Measurements from ENCODE around the gene CARNS1. TPM values are rescaled to one million over a fixed set of nuclear protein-coding genes. Genes with fewer than 3 reads are reported as not detected.
A peak's percentile ranks its signal among the peaks of the same experiment; 100 is the strongest.

Gene CARNS1
- total RNA-seq, 1 experiment from 2014 or later, result 1.3 TPM

DNA sequence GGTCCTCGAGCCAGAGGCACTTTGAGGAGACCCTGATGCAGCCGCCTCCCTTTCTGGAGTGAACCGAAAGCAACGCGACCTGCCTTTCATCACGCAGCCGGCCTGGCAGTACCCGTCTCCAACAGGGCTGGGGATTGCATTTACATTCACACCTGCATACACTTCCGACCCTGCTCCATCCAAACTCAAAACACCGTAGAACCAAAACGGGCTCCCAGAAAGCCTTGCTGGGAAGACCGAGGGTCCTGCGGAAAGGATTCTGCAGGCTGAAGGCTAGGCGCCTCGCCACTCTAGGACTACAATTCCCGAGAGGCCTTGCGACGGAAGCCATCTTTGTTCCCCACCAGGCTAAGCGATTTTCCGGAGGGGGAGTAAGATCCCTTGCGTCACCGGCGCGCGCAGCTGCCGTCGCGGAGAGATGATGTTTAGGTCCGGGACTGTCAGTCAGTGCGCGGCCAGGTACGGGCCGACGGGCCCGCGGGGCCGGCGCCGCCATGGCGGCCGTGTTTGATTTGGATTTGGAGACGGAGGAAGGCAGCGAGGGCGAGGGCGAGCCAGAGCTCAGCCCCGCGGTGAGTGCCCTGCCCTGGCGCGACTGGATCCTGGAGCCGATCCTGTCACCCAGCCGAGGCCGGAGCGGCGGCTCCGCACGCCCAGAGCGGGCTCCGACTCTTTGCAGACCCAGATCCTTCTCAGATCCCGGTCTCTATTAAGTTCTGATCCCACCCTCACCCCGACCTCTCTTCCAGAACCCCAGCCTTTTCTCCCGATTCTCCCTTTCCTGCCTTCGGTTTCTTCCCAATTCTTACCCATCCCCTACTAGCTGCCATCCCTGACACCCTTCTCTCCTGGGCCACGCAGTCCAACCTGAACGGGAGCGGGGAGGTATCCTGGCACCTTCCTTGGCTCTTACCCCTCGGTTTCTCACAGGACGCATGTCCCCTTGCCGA is 12.8 kb downstream of the CARNS1 start, which contains the start of gene RPS6KB2 (continued):
- TF ChIP-seq ZNF219 (CRISPR knock-in tag; IDR thresholded peaks at IDR 0.05; ENCODE audit: borderline replicate concordance), result no peak

DNA sequence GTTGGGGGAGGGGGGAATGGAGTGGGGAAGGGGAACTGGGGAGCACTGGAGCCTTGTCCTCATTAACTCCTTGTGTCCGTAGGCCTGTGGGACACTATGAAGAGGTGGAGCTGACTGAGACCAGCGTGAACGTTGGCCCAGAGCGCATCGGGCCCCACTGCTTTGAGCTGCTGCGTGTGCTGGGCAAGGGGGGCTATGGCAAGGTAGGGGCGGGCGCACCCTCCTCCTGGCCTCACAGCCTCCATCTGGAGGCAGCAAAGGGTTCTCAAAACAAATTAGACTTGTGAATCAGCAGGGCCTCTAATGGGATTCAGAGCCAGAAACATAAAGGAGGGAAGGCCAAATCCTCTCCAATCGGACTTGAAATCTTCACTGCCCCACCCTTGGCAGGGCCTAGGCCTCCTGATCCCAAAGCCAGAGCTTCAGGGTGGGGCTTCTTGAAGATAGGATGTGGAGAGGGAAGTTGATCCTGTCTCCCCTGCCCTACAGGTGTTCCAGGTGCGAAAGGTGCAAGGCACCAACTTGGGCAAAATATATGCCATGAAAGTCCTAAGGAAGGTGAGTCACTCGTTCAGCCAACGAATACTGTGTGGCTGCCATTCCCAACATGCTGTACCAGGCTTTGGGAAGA is 13.7 kb downstream of the CARNS1 start:
- no peaks in the 10 kb centered on the region for H3K9me3 Mint-ChIP-seq
- ChIA-PET CTCF (interaction anchor here (0.9 to 4.5 kb wide), 3 partner anchors 10 to 78 kb away, joined by 3 to 23 read pairs (median 4); partner anchors contain the start of gene PPP1CA), POLR2A (interaction anchor here (1.4 to 2.7 kb wide), 2 partner anchors 27 to 32 kb away, joined by 6 to 10 read pairs; partner anchors contain the start of gene PPP1CA)
- peaks cover 9% of the 10 kb centered on the region for H3K36me3 Mint-ChIP-seq
- H3K4me3 Mint-ChIP-seq, result peak overlapping the region; percentile 97
- H3K27me3 Mint-ChIP-seq (ENCODE audit: low read depth), result no peaks in the 10 kb centered on the region
- H3K27ac Mint-ChIP-seq, result no peak overlapping the region
- DNase-seq (ENCODE audit: low spot score) (no peak), ATAC-seq (no peak)
- no peak for TF ChIP-seq ZNF423 (CRISPR knock-in tag; IDR thresholded peaks at IDR 0.05)
- no peak for TF ChIP-seq RELA (CRISPR knock-in tag; IDR thresholded peaks at IDR 0.05; ENCODE audit: borderline replicate concordance)
- TF ChIP-seq, protein P1, sequence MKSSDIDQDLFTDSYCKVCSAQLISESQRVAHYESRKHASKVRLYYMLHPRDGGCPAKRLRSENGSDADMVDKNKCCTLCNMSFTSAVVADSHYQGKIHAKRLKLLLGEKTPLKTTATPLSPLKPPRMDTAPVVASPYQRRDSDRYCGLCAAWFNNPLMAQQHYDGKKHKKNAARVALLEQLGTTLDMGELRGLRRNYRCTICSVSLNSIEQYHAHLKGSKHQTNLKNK (CRISPR knock-in tag; IDR thresholded peaks at IDR 0.05), result no peak
- TF ChIP-seq, protein P2, sequence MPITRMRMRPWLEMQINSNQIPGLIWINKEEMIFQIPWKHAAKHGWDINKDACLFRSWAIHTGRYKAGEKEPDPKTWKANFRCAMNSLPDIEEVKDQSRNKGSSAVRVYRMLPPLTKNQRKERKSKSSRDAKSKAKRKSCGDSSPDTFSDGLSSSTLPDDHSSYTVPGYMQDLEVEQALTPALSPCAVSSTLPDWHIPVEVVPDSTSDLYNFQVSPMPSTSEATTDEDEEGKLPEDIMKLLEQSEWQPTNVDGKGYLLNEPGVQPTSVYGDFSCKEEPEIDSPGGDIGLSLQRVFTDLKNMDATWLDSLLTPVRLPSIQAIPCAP (CRISPR knock-in tag; IDR thresholded peaks at IDR 0.05), result no peak
- TF ChIP-seq OVOL2 (CRISPR knock-in tag; IDR thresholded peaks at IDR 0.05; ENCODE audit: borderline replicate concordance), result no peak
- TF ChIP-seq, protein P3, sequence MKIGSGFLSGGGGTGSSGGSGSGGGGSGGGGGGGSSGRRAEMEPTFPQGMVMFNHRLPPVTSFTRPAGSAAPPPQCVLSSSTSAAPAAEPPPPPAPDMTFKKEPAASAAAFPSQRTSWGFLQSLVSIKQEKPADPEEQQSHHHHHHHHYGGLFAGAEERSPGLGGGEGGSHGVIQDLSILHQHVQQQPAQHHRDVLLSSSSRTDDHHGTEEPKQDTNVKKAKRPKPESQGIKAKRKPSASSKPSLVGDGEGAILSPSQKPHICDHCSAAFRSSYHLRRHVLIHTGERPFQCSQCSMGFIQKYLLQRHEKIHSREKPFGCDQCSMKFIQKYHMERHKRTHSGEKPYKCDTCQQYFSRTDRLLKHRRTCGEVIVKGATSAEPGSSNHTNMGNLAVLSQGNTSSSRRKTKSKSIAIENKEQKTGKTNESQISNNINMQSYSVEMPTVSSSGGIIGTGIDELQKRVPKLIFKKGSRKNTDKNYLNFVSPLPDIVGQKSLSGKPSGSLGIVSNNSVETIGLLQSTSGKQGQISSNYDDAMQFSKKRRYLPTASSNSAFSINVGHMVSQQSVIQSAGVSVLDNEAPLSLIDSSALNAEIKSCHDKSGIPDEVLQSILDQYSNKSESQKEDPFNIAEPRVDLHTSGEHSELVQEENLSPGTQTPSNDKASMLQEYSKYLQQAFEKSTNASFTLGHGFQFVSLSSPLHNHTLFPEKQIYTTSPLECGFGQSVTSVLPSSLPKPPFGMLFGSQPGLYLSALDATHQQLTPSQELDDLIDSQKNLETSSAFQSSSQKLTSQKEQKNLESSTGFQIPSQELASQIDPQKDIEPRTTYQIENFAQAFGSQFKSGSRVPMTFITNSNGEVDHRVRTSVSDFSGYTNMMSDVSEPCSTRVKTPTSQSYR (CRISPR knock-in tag; IDR thresholded peaks at IDR 0.05), result no peak
- TF ChIP-seq, protein P4, sequence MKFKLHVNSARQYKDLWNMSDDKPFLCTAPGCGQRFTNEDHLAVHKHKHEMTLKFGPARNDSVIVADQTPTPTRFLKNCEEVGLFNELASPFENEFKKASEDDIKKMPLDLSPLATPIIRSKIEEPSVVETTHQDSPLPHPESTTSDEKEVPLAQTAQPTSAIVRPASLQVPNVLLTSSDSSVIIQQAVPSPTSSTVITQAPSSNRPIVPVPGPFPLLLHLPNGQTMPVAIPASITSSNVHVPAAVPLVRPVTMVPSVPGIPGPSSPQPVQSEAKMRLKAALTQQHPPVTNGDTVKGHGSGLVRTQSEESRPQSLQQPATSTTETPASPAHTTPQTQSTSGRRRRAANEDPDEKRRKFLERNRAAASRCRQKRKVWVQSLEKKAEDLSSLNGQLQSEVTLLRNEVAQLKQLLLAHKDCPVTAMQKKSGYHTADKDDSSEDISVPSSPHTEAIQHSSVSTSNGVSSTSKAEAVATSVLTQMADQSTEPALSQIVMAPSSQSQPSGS (CRISPR knock-in tag; IDR thresholded peaks at IDR 0.05; ENCODE audit: borderline replicate concordance, low read depth), result no peak
- no peak for TF ChIP-seq SMAD3 (CRISPR knock-in tag; IDR thresholded peaks at IDR 0.05; ENCODE audit: borderline replicate concordance)
- TF ChIP-seq SP1 (CRISPR knock-in tag; conservative IDR thresholded peaks at IDR 0.05), result no peak
- TF ChIP-seq ELF4 (CRISPR knock-in tag; IDR thresholded peaks at IDR 0.05; ENCODE audit: low read depth), result no peak
- no peak for TF ChIP-seq ZNF232 (CRISPR knock-in tag; IDR thresholded peaks at IDR 0.05)
- no peak for TF ChIP-seq ZNF219 (CRISPR knock-in tag; IDR thresholded peaks at IDR 0.05; ENCODE audit: borderline replicate concordance)
- no peak for TF ChIP-seq TEAD1 (CRISPR knock-in tag; IDR thresholded peaks at IDR 0.05)
- TF ChIP-seq, protein P5, sequence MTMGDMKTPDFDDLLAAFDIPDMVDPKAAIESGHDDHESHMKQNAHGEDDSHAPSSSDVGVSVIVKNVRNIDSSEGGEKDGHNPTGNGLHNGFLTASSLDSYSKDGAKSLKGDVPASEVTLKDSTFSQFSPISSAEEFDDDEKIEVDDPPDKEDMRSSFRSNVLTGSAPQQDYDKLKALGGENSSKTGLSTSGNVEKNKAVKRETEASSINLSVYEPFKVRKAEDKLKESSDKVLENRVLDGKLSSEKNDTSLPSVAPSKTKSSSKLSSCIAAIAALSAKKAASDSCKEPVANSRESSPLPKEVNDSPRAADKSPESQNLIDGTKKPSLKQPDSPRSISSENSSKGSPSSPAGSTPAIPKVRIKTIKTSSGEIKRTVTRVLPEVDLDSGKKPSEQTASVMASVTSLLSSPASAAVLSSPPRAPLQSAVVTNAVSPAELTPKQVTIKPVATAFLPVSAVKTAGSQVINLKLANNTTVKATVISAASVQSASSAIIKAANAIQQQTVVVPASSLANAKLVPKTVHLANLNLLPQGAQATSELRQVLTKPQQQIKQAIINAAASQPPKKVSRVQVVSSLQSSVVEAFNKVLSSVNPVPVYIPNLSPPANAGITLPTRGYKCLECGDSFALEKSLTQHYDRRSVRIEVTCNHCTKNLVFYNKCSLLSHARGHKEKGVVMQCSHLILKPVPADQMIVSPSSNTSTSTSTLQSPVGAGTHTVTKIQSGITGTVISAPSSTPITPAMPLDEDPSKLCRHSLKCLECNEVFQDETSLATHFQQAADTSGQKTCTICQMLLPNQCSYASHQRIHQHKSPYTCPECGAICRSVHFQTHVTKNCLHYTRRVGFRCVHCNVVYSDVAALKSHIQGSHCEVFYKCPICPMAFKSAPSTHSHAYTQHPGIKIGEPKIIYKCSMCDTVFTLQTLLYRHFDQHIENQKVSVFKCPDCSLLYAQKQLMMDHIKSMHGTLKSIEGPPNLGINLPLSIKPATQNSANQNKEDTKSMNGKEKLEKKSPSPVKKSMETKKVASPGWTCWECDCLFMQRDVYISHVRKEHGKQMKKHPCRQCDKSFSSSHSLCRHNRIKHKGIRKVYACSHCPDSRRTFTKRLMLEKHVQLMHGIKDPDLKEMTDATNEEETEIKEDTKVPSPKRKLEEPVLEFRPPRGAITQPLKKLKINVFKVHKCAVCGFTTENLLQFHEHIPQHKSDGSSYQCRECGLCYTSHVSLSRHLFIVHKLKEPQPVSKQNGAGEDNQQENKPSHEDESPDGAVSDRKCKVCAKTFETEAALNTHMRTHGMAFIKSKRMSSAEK (CRISPR knock-in tag; IDR thresholded peaks at IDR 0.05; ENCODE audit: borderline replicate concordance), result no peak
- peaks cover 4% of the 10 kb centered on the region for H3K4me1 Mint-ChIP-seq

All from WTC11 (cell line).